ENCODE data around the gene TXNDC2.

Gene TXNDC2

GRCh38 chr18:9915291-9916076, 29.7 kb downstream of the TXNDC2 start:
- no peak for DNase-seq (ENCODE audit: low spot score)
- TF ChIP-seq CTCF (IDR thresholded peaks at IDR 0.05; ENCODE audit: extremely low read depth, missing control alignments), result no peak

- no peak for DNase-seq (ENCODE audit: low spot score)
- no peak for TF ChIP-seq CTCF (IDR thresholded peaks at IDR 0.05; ENCODE audit: extremely low read depth, missing control alignments)
Measured at GRCh38 chr18:9916077-9916639, 30.4 kb downstream of the TXNDC2 start.

- TF ChIP-seq CTCF (IDR thresholded peaks at IDR 0.05; ENCODE audit: extremely low read depth, missing control alignments), result no peak
- no peak for DNase-seq (ENCODE audit: low spot score)
Measured at GRCh38 chr18:9916808-9917207, 31.0 kb downstream of the TXNDC2 start.

- no peak for DNase-seq (ENCODE audit: low spot score)
- TF ChIP-seq CTCF (IDR thresholded peaks at IDR 0.05; ENCODE audit: extremely low read depth, missing control alignments), result no peak
Measured at GRCh38 chr18:9918016-9918680, 32.4 kb downstream of the TXNDC2 start.

GRCh38 chr18:9919564-9920232, 33.9 kb downstream of the TXNDC2 start:
- TF ChIP-seq CTCF (IDR thresholded peaks at IDR 0.05; ENCODE audit: extremely low read depth, missing control alignments), result no peak
- no peak for DNase-seq (ENCODE audit: low spot score)

- no peak for DNase-seq (ENCODE audit: low spot score)
Measured at GRCh38 chr18:9922592-9923311, 37.0 kb downstream of the TXNDC2 start.

More at GRCh38 chr18:9922592-9923311, 37.0 kb downstream of the TXNDC2 start:
- TF ChIP-seq CTCF (IDR thresholded peaks at IDR 0.05; ENCODE audit: extremely low read depth, missing control alignments), result no peak
